ENCODE results near the gene NELFA.

The NELFA gene

DNA sequence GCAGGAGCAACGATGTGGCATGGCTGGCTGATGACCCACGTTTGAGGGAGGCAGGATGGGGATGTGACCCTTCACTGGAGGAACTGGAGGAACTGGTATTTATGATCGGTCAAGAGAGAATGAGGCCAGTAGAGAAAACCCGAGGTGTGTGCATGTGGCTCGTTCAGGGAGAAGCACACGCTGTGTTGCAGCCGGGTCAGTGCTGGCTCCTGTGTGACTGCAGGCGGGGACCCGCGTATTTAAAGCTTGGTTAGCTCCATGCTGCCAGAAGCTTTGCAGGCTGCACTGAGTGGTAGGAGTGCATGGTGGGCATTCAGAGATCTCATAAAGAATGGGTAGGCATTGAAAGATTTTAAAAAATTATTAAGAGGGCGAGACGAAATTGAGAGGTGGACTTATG is 52.1 kb downstream of the NELFA start:
- TF ChIP-seq, protein P1, sequence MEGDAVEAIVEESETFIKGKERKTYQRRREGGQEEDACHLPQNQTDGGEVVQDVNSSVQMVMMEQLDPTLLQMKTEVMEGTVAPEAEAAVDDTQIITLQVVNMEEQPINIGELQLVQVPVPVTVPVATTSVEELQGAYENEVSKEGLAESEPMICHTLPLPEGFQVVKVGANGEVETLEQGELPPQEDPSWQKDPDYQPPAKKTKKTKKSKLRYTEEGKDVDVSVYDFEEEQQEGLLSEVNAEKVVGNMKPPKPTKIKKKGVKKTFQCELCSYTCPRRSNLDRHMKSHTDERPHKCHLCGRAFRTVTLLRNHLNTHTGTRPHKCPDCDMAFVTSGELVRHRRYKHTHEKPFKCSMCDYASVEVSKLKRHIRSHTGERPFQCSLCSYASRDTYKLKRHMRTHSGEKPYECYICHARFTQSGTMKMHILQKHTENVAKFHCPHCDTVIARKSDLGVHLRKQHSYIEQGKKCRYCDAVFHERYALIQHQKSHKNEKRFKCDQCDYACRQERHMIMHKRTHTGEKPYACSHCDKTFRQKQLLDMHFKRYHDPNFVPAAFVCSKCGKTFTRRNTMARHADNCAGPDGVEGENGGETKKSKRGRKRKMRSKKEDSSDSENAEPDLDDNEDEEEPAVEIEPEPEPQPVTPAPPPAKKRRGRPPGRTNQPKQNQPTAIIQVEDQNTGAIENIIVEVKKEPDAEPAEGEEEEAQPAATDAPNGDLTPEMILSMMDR (IDR thresholded peaks at IDR 0.05; ENCODE audit: borderline replicate concordance, insufficient read depth, low read depth, low read length): no peak
- no peak overlapping the region for H3K4me3 ChIP-seq (ENCODE audit: low read depth, low read length)

DNA sequence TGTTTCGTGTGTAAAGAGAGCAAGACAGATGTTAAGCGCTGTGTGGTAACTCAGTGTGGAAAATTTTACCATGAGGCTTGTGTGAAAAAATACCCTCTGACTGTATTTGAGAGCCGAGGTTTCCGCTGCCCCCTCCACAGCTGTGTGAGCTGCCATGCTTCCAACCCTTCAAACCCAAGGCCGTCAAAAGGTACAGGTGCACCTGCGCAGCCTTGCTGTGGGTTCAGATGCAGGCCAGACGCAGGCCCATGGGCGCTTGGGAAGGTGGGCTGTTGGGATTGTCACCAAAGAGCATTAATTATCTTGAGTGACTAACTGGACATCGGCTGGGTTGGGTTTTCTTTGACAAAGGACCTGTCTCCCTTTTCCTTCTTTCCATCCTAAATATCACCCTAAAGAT is 55.4 kb downstream of the NELFA start:
- TF ChIP-seq, protein P1 (IDR thresholded peaks at IDR 0.05; ENCODE audit: borderline replicate concordance, insufficient read depth, low read depth, low read length): no peak
- no peak overlapping the region for H3K4me3 ChIP-seq (ENCODE audit: low read depth, low read length)

DNA sequence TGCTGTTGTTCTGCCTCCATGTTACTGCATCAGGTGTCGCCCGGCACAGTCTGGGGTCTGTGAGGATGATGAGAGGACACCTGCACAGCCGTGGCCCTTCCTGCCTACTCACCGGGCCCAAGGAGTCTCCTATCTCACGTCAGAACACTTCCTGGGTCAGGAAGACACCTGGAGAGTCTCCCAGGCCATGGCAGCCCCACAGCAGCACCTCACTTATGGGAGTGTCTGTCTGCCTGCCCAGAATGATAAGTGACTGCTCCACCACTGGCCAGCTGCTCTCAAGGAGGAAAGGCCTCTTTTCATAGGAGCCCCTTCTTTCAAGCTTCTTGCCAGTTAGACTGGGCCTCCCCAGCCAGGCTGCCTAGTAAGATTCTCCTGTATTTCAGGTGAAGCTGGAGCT is 56.1 kb downstream of the NELFA start:
- H3K4me3 ChIP-seq (ENCODE audit: low read depth, low read length): no peak overlapping the region
- TF ChIP-seq, protein P1 (IDR thresholded peaks at IDR 0.05; ENCODE audit: borderline replicate concordance, insufficient read depth, low read depth, low read length): no peak

DNA sequence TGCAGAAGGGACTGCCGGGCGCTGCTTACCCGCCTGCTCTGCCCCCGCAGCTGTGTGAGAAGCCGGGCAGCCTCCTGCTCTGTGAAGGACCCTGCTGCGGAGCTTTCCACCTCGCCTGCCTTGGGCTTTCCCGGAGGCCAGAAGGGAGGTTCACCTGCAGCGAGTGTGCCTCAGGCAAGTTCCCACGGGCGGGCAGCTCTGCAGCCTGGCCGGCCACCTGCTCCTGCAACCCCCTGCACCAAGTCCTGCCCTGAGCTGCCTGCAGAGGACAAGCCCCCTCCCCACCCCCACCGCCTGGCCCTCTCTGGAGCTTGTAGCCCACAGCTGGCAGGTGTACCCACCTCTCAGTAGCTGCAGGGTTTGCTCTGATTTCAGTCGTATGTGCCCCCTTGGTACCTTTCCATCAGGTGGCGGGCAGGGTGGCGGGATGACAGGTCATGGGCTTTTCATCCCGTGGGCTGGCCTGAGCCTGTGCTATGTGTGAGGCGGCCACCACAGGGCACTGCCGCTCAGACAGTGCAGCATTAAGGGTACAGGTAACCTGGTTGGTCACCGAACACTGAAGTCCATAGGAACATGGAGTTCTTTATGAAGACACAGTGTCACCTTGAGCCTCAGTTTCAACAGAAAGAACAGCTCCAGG is 56.6 kb downstream of the NELFA start:
- H3K4me3 ChIP-seq (ENCODE audit: low read depth, low read length): no peak overlapping the region
- TF ChIP-seq, protein P1 (IDR thresholded peaks at IDR 0.05; ENCODE audit: borderline replicate concordance, insufficient read depth, low read depth, low read length): no peak

DNA sequence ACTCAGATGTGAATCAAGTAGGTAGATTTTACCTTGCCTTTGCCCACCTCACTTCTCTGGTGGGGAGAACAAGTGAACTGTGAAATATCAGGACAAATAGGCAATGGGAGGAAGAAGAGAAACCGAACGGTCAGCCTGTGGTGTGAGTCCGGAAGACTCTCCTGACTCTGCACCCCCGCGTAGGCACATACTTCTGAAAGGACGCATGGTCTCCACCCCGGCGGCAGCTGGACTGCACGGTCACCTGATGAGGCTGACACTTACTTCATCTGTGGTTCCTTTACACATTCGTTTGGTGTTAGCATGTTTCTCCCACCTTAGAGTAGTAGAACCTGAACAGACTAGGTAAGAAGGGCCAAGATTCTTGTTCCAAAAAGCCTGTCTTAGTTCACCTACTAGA is 58.4 kb downstream of the NELFA start:
- TF ChIP-seq, protein P1 (IDR thresholded peaks at IDR 0.05; ENCODE audit: borderline replicate concordance, insufficient read depth, low read depth, low read length): no peak
- H3K4me3 ChIP-seq (ENCODE audit: low read depth, low read length): no peak overlapping the region

DNA sequence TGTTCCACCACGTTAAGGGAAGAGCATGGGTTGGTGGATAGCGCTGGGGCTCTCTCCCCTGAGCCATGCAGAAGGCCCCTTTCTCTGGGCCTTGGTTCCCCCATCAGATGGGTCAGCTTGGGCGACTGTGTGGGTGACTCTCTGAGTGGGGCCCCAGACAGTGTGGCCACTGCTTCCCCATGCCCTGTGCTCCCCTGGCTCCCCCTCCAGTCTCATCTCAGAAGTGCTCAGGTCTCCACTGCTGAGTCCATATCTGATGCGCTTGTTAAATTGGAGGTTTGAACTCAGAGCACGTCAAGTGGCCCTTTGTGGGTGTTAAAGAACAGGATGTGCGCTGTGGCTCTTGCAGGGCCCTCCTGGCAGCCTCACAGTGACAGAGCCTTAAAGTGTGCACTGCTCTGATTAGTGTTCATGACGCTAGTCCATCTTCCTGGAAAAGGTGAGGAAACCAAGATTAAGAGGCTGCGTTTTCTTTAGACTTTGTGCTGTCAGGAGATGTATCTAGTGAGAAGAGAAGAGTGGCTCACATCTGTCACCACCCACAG is 59.8 kb downstream of the NELFA start:
- TF ChIP-seq, protein P1 (IDR thresholded peaks at IDR 0.05; ENCODE audit: borderline replicate concordance, insufficient read depth, low read depth, low read length): no peak
- no peak overlapping the region for H3K4me3 ChIP-seq (ENCODE audit: low read depth, low read length)

DNA sequence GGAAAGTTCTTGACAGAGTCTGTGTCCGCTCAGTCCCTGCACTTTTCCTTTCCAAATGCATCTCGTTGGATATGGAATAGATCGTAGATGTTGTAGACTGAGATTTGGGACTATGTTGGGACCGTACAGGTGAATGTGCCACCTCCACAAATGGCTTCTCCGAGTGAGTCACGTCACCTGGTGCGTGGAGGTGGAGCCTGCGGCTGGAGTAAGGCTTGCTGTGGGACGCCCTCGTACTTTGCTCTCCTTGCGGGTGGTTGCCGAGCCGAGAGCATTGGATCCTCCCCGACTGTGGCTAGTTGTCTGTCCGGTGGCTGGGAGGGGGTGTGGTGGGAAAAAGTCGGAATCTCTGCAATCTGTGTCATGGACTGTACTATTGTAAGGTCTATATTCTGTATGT is 60.5 kb downstream of the NELFA start:
- TF ChIP-seq, protein P1 (IDR thresholded peaks at IDR 0.05; ENCODE audit: borderline replicate concordance, insufficient read depth, low read depth, low read length): no peak
- no peak overlapping the region for H3K4me3 ChIP-seq (ENCODE audit: low read depth, low read length)

All from GM12875 (cell line).